Measurements from ENCODE around the gene ROCK1.

- no peak for TF ChIP-seq POLR2A (IDR thresholded peaks at IDR 0.05; ENCODE audit: low read depth, low read length)
- TF ChIP-seq POLR2AphosphoS5 (IDR thresholded peaks at IDR 0.05; ENCODE audit: low read depth, low read length): no peak
Observed at GRCh38 chr18:21000667-21001066, 110.9 kb downstream of the ROCK1 start.
